PFSK-1 (cell line): ENCODE results near the gene PGLYRP2.

ENCODE experiments used
- FOXP2 ChIP-seq: optimal IDR thresholded peaks from 2 replicates; pipeline ENCODE3; 2011; ENCODE audit warnings: borderline replicate concordance, control low read depth, inconsistent platforms; ENCODE audit not compliant: insufficient read depth; ENCODE audit errors: extremely low read length, extremely low read depth
- TAF1 ChIP-seq: IDR thresholded peaks from 2 replicates; pipeline ENCODE4 v1.6.1; 2012; ENCODE audit warnings: low read length, control low read depth, borderline replicate concordance; ENCODE audit not compliant: insufficient read depth
- TF ChIP-seq, protein P1 (sequence below), 2 experiments: IDR thresholded peaks; 2 replicates each; pipeline versions ENCODE4 v1.6.1 to v1.8.0; 2011 to 2012; ENCODE audit warnings: low read depth in 2 of 2, low read length in 2 of 2, control low read depth in 1 of 2, inconsistent platforms in 1 of 2, mild to moderate bottlenecking in 1 of 2, moderate library complexity in 1 of 2; ENCODE audit not compliant: insufficient read depth in 1 of 2

DNA sequence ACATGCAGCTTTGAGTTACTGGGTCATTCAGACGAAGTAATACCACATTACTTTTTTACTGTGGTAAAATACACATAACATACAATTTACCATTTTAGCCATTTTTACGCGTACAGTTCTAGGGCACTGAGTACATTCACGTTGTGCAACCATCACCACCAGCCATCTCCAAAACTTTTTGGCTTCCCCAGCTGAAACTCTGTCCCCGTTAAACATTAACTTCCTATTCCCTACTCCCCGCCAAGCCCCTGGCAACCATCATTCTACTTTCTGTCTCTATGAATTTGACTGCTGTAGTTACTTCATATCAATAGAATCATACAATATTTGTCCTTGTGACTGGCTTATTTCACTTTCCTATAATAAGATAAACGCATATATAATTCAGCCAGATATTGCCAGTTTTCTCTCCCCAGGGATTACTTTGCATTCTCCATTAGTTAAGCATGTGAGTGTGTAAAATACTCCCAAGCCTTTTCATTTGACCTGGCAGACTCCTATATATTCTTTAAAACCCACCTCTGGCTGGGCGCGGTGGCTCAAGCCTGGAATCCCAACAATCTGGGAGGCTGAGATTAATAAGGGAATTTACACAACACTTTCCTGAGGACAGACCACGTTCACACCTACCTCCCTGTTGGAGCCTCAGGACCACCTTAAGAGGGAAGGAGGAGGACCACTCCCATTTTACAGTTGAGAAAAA lies 19.0 kb upstream of the PGLYRP2 start:
- TF ChIP-seq FOXP2 (no peak), TAF1 (no peak)
- TF ChIP-seq, protein P1, sequence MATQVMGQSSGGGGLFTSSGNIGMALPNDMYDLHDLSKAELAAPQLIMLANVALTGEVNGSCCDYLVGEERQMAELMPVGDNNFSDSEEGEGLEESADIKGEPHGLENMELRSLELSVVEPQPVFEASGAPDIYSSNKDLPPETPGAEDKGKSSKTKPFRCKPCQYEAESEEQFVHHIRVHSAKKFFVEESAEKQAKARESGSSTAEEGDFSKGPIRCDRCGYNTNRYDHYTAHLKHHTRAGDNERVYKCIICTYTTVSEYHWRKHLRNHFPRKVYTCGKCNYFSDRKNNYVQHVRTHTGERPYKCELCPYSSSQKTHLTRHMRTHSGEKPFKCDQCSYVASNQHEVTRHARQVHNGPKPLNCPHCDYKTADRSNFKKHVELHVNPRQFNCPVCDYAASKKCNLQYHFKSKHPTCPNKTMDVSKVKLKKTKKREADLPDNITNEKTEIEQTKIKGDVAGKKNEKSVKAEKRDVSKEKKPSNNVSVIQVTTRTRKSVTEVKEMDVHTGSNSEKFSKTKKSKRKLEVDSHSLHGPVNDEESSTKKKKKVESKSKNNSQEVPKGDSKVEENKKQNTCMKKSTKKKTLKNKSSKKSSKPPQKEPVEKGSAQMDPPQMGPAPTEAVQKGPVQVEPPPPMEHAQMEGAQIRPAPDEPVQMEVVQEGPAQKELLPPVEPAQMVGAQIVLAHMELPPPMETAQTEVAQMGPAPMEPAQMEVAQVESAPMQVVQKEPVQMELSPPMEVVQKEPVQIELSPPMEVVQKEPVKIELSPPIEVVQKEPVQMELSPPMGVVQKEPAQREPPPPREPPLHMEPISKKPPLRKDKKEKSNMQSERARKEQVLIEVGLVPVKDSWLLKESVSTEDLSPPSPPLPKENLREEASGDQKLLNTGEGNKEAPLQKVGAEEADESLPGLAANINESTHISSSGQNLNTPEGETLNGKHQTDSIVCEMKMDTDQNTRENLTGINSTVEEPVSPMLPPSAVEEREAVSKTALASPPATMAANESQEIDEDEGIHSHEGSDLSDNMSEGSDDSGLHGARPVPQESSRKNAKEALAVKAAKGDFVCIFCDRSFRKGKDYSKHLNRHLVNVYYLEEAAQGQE (IDR thresholded peaks at IDR 0.05; ENCODE audit: insufficient read depth in 1 of 2, low read depth in 2 of 2, low read length in 2 of 2) = no peak
